Endodermal cell (in vitro differentiated cells): ENCODE data around the gene SH3BGRL3. TPM values are rescaled to one million over a fixed set of nuclear protein-coding genes. Genes with fewer than 3 reads are reported as not detected.

Source experiments
- DNase-seq: peaks from one replicate; pipeline ENCODE4 v3.0.0-alpha.2; 2017
- H3K27ac ChIP-seq: 2 replicates; pipeline ENCODE4 v1.5.1; 2013; ENCODE audit warnings: mild to moderate bottlenecking, low read depth, low read length, moderate library complexity
- H3K27me3 ChIP-seq: 2 replicates; pipeline ENCODE4 v1.6.1; 2013; ENCODE audit warnings: mild to moderate bottlenecking, low read length, moderate library complexity; ENCODE audit not compliant: insufficient read depth, control insufficient read depth, poor library complexity, severe bottlenecking
- H3K36me3 ChIP-seq: 2 replicates; pipeline ENCODE4 v1.7.0; 2013; ENCODE audit warnings: mild to moderate bottlenecking, low read length, moderate library complexity; ENCODE audit not compliant: control insufficient read depth, insufficient read depth
- H3K4me1 ChIP-seq: one replicate; pipeline ENCODE4 v1.7.0; 2013; ENCODE audit warnings: low read length; ENCODE audit not compliant: control insufficient read depth, insufficient read depth
- H3K4me3 ChIP-seq: 2 replicates; pipeline ENCODE4 v1.5.1; 2013; ENCODE audit warnings: mild to moderate bottlenecking, low read length, moderate library complexity
- H3K9ac ChIP-seq: 2 replicates; pipeline ENCODE4 v1.6.1; 2013; ENCODE audit warnings: mild to moderate bottlenecking, low read length, moderate library complexity; ENCODE audit not compliant: poor library complexity, severe bottlenecking; ENCODE audit errors: extremely low read depth
- H3K9me3 ChIP-seq: 2 replicates; pipeline ENCODE4 v1.6.1; 2013; ENCODE audit warnings: mild to moderate bottlenecking, low read length, moderate library complexity; ENCODE audit not compliant: control insufficient read depth
- H3K27ac Mint-ChIP-seq: 2 replicates; pipeline ENCODE4 v1.8.0; 2020; ENCODE audit warnings: mixed read lengths
- H3K27me3 Mint-ChIP-seq: 2 replicates; pipeline ENCODE4 v1.8.0; 2021; ENCODE audit warnings: mild to moderate bottlenecking, mixed read lengths; ENCODE audit not compliant: insufficient read depth
- H3K36me3 Mint-ChIP-seq: 2 replicates; pipeline ENCODE4 v1.8.0; 2020; ENCODE audit warnings: low read depth, mixed read lengths
- H3K4me1 Mint-ChIP-seq: 2 replicates; pipeline ENCODE4 v1.8.0; 2020; ENCODE audit warnings: mixed read lengths
- H3K4me3 Mint-ChIP-seq: 2 replicates; pipeline ENCODE4 v1.8.0; 2020; ENCODE audit warnings: mild to moderate bottlenecking, moderate library complexity, mixed read lengths
- H3K9me3 Mint-ChIP-seq: 2 replicates; pipeline ENCODE4 v1.8.0; 2020; ENCODE audit warnings: mild to moderate bottlenecking, mixed read lengths
- WGBS, 2 experiments: methylation state at CpG; one replicate each; pipeline versions ENCODE4 v1.1.5 to v1.1.7; 2013; ENCODE audit warnings: missing lambda C conversion rate in 2 of 2, mixed read lengths in 1 of 2; ENCODE audit not compliant: insufficient coverage in 1 of 2, insufficient read length in 1 of 2; 5-methylcytosine and 5-hydroxymethylcytosine counted together
- total RNA-seq, 2 donors: library from RNA; stranded (reverse); fragmentation: NEBNext Ultra II Directional in 1 of 2; extraction: Animal tissue kit (Norgen Biotek cat#: 25700) in 1 of 2; gene quantifications; 2 replicates in 1 of 2; 3 replicates in 1 of 2; pipeline ENCODE4 v1.2.1, GENCODE V29; 2021
- TF ChIP-seq, protein P1 (sequence below): fragments of 200-600 bp; sonication (generic); conservative IDR thresholded peaks from 2 replicates; pipeline ENCODE4 v1.5.0; 2021; ENCODE audit warnings: antibody characterized with exemption, mild to moderate bottlenecking

The SH3BGRL3 gene
- total RNA-seq, 2 donors from 2014 or later, result 119 to 132 TPM

DNA sequence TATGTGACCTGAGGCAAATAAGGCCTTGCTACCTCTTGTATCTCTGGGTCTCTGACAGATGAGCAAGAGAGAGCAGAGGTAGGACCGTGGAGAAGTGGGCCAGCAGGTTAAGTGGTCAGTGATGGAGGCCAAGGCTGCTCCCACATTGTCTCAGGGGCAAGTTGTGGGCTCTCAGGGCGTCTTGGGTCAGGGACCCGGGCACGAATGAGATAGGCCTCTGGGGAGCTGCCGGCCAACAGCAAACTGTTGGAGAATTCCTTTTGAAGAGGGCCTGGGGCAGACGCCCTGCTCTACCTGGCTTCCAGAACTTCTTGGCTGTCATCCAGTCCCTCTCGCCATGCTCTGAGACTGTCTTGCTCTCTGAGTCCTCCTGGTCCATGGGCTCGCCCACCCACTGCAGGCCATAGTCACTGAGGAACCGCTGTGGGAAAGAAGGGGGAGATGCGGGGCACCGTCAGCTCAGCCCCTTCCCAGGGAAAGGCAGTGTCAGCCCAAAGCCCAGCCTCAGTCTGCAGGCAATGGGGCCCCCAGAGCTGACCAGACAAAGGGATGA, 14.1 kb downstream of the SH3BGRL3 start:
- Histone ChIP-seq H3K4me3 (no peak overlapping the region), H3K27ac (no peak overlapping the region), H3K9ac (no peak overlapping the region), H3K4me1 (no peaks in the 10 kb centered on the region), H3K9me3 (no peaks in the 10 kb centered on the region), H3K27me3 (no peaks in the 10 kb centered on the region), H3K36me3 (no peaks in the 10 kb centered on the region)
- Mint-ChIP-seq H3K9me3 (no peaks in the 10 kb centered on the region), H3K36me3 (peaks cover 8% of the 10 kb centered on the region), H3K4me1 (peaks cover 14% of the 10 kb centered on the region), H3K27me3 (no peaks in the 10 kb centered on the region), H3K4me3 (no peak overlapping the region), H3K27ac (no peak overlapping the region)
- TF ChIP-seq, protein P1, sequence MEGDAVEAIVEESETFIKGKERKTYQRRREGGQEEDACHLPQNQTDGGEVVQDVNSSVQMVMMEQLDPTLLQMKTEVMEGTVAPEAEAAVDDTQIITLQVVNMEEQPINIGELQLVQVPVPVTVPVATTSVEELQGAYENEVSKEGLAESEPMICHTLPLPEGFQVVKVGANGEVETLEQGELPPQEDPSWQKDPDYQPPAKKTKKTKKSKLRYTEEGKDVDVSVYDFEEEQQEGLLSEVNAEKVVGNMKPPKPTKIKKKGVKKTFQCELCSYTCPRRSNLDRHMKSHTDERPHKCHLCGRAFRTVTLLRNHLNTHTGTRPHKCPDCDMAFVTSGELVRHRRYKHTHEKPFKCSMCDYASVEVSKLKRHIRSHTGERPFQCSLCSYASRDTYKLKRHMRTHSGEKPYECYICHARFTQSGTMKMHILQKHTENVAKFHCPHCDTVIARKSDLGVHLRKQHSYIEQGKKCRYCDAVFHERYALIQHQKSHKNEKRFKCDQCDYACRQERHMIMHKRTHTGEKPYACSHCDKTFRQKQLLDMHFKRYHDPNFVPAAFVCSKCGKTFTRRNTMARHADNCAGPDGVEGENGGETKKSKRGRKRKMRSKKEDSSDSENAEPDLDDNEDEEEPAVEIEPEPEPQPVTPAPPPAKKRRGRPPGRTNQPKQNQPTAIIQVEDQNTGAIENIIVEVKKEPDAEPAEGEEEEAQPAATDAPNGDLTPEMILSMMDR, result no peak
- WGBS, 2 experiments, result 85 to 95% methylated on average over 8 to 11 of the region's 11 CpGs
- no peak for DNase-seq

DNA sequence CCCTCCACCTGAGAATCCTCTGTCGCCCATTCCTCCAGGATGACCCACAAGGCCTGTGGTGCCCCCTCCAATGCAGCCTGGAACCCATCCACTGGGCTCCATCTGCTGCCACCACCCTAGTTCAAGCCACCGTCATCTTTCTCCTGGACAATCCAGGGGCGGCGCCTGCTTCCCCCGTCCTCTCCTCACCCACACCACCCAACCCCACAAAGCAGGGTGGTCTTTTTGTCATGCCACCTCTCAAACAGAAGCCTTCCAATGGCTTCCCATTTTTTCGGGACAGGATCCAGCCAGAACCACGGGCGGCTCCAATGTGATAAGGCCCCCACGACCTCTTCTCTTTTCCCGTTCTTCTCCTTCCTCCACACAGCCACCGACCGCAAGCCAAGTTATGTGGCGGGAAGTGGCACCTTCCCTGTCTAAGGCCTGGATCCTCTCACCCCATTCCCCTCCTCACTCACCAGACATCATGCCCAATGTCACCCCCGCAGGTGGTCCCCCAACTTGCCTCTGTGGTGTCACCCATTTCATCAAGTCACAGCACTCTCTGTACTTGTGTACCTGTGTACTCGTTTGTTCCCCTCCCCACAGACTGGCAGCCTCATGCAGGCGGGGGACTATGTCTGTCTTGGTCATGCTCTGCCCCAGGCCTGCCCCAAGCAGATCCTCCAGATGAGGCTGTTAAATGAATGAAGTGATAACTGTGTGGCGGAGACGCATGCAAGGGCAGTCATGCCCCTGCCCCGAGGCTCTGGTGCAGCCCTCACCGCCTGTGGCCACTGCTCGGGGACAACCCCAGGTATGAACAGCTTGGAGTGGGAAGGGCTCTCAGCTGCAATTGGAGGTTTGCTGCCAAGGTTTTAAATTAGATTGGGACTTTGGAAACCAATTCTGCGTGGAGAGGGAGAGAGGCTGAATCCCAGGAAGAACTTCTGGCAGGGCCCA, 15.6 kb downstream of the SH3BGRL3 start:
- peaks cover 8% of the 10 kb centered on the region for H3K36me3 Mint-ChIP-seq
- no peaks in the 10 kb centered on the region for H3K4me1 ChIP-seq
- H3K27me3 ChIP-seq, result no peaks in the 10 kb centered on the region
- no peak overlapping the region for H3K4me3 ChIP-seq
- no peak overlapping the region for H3K27ac Mint-ChIP-seq
- H3K4me1 Mint-ChIP-seq, result peaks cover 9% of the 10 kb centered on the region
- H3K4me3 Mint-ChIP-seq, result no peak overlapping the region
- H3K9ac ChIP-seq, result no peak overlapping the region
- no peaks in the 10 kb centered on the region for H3K9me3 Mint-ChIP-seq
- 87 to 94% methylated on average over 14 to 22 of the region's 22 CpGs for WGBS, 2 experiments
- H3K36me3 ChIP-seq, result no peaks in the 10 kb centered on the region
- TF ChIP-seq, protein P1, result no peak
- no peak for DNase-seq
- no peaks in the 10 kb centered on the region for H3K27me3 Mint-ChIP-seq
- no peaks in the 10 kb centered on the region for H3K9me3 ChIP-seq
- H3K27ac ChIP-seq, result no peak overlapping the region

DNA sequence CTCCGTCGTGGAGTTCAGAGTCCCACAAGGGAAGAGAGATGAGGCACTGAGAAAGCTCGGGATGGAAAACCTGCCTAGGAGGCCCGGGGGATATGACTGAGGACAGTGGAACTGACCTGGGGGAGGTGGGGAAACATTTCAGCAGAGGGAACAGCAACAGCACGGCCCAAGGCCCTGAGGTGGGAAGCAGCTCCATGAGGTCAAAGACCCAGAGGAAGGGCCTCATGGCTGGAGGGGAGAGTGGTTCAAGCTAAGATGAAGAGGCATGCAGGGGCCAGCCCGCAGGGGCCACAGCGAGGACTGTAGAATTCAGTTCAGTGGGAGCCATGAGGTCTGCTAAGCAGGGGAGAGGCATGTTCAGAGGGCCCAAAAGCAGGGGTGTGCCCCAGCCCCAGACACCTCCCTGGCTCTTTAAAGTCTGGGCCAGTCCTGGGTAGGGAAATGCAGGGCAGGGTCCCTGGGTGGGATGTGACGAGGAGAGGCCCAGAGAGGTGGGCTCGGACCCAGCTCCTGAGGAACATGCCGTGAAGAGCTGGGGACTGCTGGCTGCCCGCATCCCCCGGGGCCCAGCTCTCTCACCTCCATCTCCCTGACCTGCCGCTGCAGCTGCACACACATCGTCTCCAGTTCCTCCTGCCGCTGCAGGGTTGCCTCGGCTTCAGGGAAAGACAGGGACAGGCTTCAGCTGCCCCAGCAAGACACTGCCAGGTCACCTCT, 16.6 kb downstream of the SH3BGRL3 start:
- no peaks in the 10 kb centered on the region for H3K36me3 ChIP-seq
- no peaks in the 10 kb centered on the region for H3K4me1 ChIP-seq
- no peaks in the 10 kb centered on the region for H3K4me1 Mint-ChIP-seq
- peaks cover 8% of the 10 kb centered on the region for H3K36me3 Mint-ChIP-seq
- no peak overlapping the region for H3K27ac Mint-ChIP-seq
- TF ChIP-seq, protein P1, result no peak
- DNase-seq, result no peak
- no peaks in the 10 kb centered on the region for H3K9me3 Mint-ChIP-seq
- H3K4me3 ChIP-seq, result no peak overlapping the region
- 87 to 92% methylated on average over 15 to 16 of the region's 16 CpGs for WGBS, 2 experiments
- H3K9ac ChIP-seq, result no peak overlapping the region
- no peaks in the 10 kb centered on the region for H3K27me3 ChIP-seq
- no peak overlapping the region for H3K27ac ChIP-seq
- H3K4me3 Mint-ChIP-seq, result no peak overlapping the region
- H3K9me3 ChIP-seq, result no peaks in the 10 kb centered on the region
- H3K27me3 Mint-ChIP-seq, result no peaks in the 10 kb centered on the region
